ENCODE measurements around the gene CGB7. TPM values are rescaled to one million over a fixed set of nuclear protein-coding genes. Genes with fewer than 3 reads are reported as not detected.
A peak's percentile ranks its signal among the peaks of the same experiment; 100 is the strongest.

Gene CGB7
- total RNA-seq, 1 experiment from 2014 or later = 1.2 TPM

DNA sequence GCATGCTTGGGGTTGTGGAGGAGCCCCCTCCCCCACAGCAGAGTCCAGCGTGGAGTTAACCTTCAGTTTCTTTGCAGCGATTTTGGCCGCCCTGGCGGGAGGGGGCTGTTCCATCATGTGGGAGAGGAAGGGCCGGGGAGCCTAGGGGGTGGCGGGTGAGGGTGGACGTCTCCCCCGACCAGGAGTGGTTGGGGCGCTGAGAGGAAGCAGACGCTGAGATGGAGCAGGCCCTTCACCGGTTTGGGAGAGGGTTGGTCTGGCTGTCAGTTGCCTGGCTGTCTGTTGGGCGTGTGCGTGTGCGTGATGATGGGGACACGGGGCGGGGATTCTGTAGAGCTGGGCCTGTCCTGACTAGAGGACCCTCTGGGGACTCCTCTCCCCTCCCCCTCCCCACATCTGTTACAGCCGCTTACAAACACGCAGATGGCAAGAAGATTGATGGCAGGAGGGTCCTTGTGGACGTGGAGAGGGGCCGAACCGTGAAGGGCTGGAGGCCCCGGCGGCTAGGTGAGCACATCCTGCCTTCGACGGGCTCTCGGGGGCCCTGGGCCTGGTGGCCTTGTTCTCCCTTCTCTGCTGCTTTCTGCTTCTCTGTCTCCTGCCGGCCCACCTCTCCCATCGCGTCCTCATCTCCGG, 46.8 kb upstream of the CGB7 start:
- Histone ChIP-seq H2BK15ac (ENCODE audit: low read depth, low read length) (no peak overlapping the region), H3K23me2 (ENCODE audit: insufficient read length, low read depth, low read length, poor library complexity, severe bottlenecking) (no peaks in the 10 kb centered on the region), H3K14ac (ENCODE audit: insufficient read depth, low read length) (no peak overlapping the region), H4K91ac (ENCODE audit: insufficient read length, low read depth, low read length) (no peak overlapping the region), H4K20me1 (ENCODE audit: control insufficient read depth, insufficient read depth, insufficient read length) (no peaks in the 10 kb centered on the region), H2BK5ac (ENCODE audit: insufficient read length, low read length) (no peak overlapping the region), H3K9ac (ENCODE audit: extremely low read depth, insufficient read length, low read length) (no peak overlapping the region), H3K4me2 (ENCODE audit: insufficient read depth, insufficient read length, low read length) (no peak overlapping the region), H3K56ac (ENCODE audit: insufficient read length, low read depth, low read length) (no peak overlapping the region), H3K4me1 (ENCODE audit: insufficient read depth, low read length) (no peaks in the 10 kb centered on the region), H2BK120ac (ENCODE audit: low read depth, low read length, poor library complexity, severe bottlenecking) (no peak overlapping the region), H3K18ac (ENCODE audit: insufficient read length, low read depth, low read length) (no peak overlapping the region), H3K4ac (ENCODE audit: low read depth, low read length) (no peak overlapping the region), H2BK12ac (ENCODE audit: insufficient read length, low read depth, low read length) (no peak overlapping the region), H3K79me2 (ENCODE audit: insufficient read depth, low read length) (no peaks in the 10 kb centered on the region), H3K9me3 (ENCODE audit: control insufficient read depth, low read depth, low read length) (no peaks in the 10 kb centered on the region), H4K5ac (ENCODE audit: insufficient read length, low read depth, low read length) (no peak overlapping the region), H2AFZ (ENCODE audit: low read length) (no peak overlapping the region), H3K23ac (ENCODE audit: insufficient read length, low read depth, low read length) (no peak overlapping the region), H2BK20ac (ENCODE audit: low read depth, low read length, poor library complexity, severe bottlenecking) (no peak overlapping the region), H3K79me1 (ENCODE audit: insufficient read depth, low read depth, low read length, poor library complexity, severe bottlenecking) (no peaks in the 10 kb centered on the region), H2AK5ac (ENCODE audit: insufficient read length, low read length) (no peak overlapping the region), H4K8ac (replicated peaks; ENCODE audit: insufficient read length, low read depth, low read length) (no peak overlapping the region), H3K27ac (ENCODE audit: insufficient read length, low read depth, low read length) (no peak overlapping the region), H3T11ph (ENCODE audit: low read length) (no peak overlapping the region), H3K27me3 (ENCODE audit: insufficient read depth, low read length) (no peaks in the 10 kb centered on the region)
- Mint-ChIP-seq H3K9me3 (peaks cover 0 to 2% of the 10 kb centered on the region in 2 experiments; a peak in 2 of 5 replicates), H3K36me3 (ENCODE audit: insufficient read depth in 1 of 3, low read depth in 3 of 3) (peaks cover 59 to 88% (median 86%) of the 10 kb centered on the region in 3 experiments), H3K4me3 (no peak overlapping the region), H3K4me1 (peaks cover 6 to 32% of the 10 kb centered on the region in 2 experiments), H3K27ac (peak overlapping the region in 2 of 3 experiments; percentile 61 to 90; a peak in 4 of 7 replicates), H3K27me3 (ENCODE audit: low read depth) (no peaks in the 10 kb centered on the region; the same call in 1 of the 2 replicates)
- no CpG with 5 or more reads among the region's 30 CpGs for WGBS (ENCODE audit: extremely low coverage, insufficient read length, low lambda C conversion rate)
- TF ChIP-seq, protein P1, sequence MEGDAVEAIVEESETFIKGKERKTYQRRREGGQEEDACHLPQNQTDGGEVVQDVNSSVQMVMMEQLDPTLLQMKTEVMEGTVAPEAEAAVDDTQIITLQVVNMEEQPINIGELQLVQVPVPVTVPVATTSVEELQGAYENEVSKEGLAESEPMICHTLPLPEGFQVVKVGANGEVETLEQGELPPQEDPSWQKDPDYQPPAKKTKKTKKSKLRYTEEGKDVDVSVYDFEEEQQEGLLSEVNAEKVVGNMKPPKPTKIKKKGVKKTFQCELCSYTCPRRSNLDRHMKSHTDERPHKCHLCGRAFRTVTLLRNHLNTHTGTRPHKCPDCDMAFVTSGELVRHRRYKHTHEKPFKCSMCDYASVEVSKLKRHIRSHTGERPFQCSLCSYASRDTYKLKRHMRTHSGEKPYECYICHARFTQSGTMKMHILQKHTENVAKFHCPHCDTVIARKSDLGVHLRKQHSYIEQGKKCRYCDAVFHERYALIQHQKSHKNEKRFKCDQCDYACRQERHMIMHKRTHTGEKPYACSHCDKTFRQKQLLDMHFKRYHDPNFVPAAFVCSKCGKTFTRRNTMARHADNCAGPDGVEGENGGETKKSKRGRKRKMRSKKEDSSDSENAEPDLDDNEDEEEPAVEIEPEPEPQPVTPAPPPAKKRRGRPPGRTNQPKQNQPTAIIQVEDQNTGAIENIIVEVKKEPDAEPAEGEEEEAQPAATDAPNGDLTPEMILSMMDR (conservative IDR thresholded peaks at IDR 0.05) = no peak
- DNase-seq = no peak

All from H9 (cell line).